Stimulated activated CD8-positive, alpha-beta memory T cell treated with anti-CD3 and anti-CD28 coated beads, Interleukin-12 subunit alpha, Interleukin-12 subunit beta, amount 100 ng/mL, for 24 hours (primary cell): ENCODE measurements around the gene RNPEPL1.
A peak's percentile ranks its signal among the peaks of the same experiment; 100 is the strongest.

ENCODE experiments used
- DNase-seq: peaks from one replicate; pipeline ENCODE4 v3.0.0-alpha.2; 2020; ENCODE audit errors: extremely low read depth

The RNPEPL1 gene

GRCh38 chr2:240624950-240625621 lies 56.8 kb downstream of the RNPEPL1 start, which contains the start of gene GPR35:
Gene GPR35, plus strand, starts transcription at chr2:240625480. Its CDS starts 4,473 bp downstream, at chr2:240629953.
- peak; percentile 52 for DNase-seq

GRCh38 chr2:240626531-240627300 lies 58.4 kb downstream of the RNPEPL1 start:
- DNase-seq: no peak

- DNase-seq: no peak
Measured at GRCh38 chr2:240627736-240628506, 59.6 kb downstream of the RNPEPL1 start.

- DNase-seq: no peak
Measured at GRCh38 chr2:240628507-240628807, 60.2 kb downstream of the RNPEPL1 start.

- no peak for DNase-seq
Measured at GRCh38 chr2:240628808-240629618, 60.7 kb downstream of the RNPEPL1 start.

- no peak for DNase-seq
Measured at GRCh38 chr2:240629619-240629967, 61.3 kb downstream of the RNPEPL1 start.

- no peak for DNase-seq
Measured at GRCh38 chr2:240629968-240630770, 61.9 kb downstream of the RNPEPL1 start.
